IPS DF 4.7 (cell line): ENCODE data around the gene ITGB7.
"Not testable (repeated sequence)": the region's sequence is repeated elsewhere in the genome, so short reads cannot be mapped to it uniquely, and the experiment has no call there.

Source experiments
- DNase-seq: peaks from one replicate; pipeline ENCODE4 v3.0.0-alpha.2; 2013; ENCODE audit warnings: low spot score; ENCODE audit errors: extremely low read depth

Gene ITGB7

GRCh38 chr12:53218551-53219291 is 11.7 kb upstream of the ITGB7 start:
- DNase-seq, result no peak

- no peak for DNase-seq
Observed at GRCh38 chr12:53217931-53218307, 10.9 kb upstream of the ITGB7 start.

GRCh38 chr12:53217051-53217930 is 10.2 kb upstream of the ITGB7 start:
- DNase-seq, result no peak

GRCh38 chr12:53215497-53215896 is 8.4 kb upstream of the ITGB7 start:
- DNase-seq, result no peak

GRCh38 chr12:53214687-53215455 is 7.8 kb upstream of the ITGB7 start:
- no peak for DNase-seq

- no peak for DNase-seq
Observed at GRCh38 chr12:53214221-53214620, 7.2 kb upstream of the ITGB7 start.

GRCh38 chr12:53213348-53213747 is 6.3 kb upstream of the ITGB7 start:
- DNase-seq, result no peak

GRCh38 chr12:53212931-53213330 is 5.9 kb upstream of the ITGB7 start:
- no peak for DNase-seq

- no peak for DNase-seq
Observed at GRCh38 chr12:53211476-53212381, 4.7 kb upstream of the ITGB7 start.

GRCh38 chr12:53210843-53211242 is 3.8 kb upstream of the ITGB7 start:
- DNase-seq, result no peak

GRCh38 chr12:53208877-53209463 is 1.9 kb upstream of the ITGB7 start:
- DNase-seq, result no peak

GRCh38 chr12:53208435-53208834 is 1.4 kb upstream of the ITGB7 start:
- no peak for DNase-seq

GRCh38 chr12:53205747-53206419 is 1.2 kb downstream of the ITGB7 start:
- DNase-seq, result no peak

- no peak for DNase-seq
Observed at GRCh38 chr12:53204351-53204750, 2.7 kb downstream of the ITGB7 start.

- not testable (repeated sequence) for DNase-seq
Observed at GRCh38 chr12:53202316-53202715, 4.7 kb downstream of the ITGB7 start.

GRCh38 chr12:53201639-53202038 is 5.4 kb downstream of the ITGB7 start:
- DNase-seq, result no peak

- DNase-seq, result no peak
Observed at GRCh38 chr12:53201177-53201541, 5.9 kb downstream of the ITGB7 start.

GRCh38 chr12:53200458-53201176 is 6.4 kb downstream of the ITGB7 start:
- DNase-seq, result no peak

- no peak for DNase-seq
Observed at GRCh38 chr12:53200107-53200457, 7.0 kb downstream of the ITGB7 start.
